Mucosa of stomach (tissue), 1 donor: ENCODE data around the gene CPNE1.
"Not testable (repeated sequence)": the region's sequence is repeated elsewhere in the genome, so short reads cannot be mapped to it uniquely, and the experiment has no call there.

Source experiments
- H3K27me3 ChIP-seq: one replicate; pipeline ENCODE4 v1.7.0; 2013; ENCODE audit warnings: mild to moderate bottlenecking, low read length; ENCODE audit not compliant: control insufficient read depth, insufficient read depth
- H3K36me3 ChIP-seq: one replicate; pipeline ENCODE4 v1.7.0; 2013; ENCODE audit warnings: low read length; ENCODE audit not compliant: control insufficient read depth, insufficient read depth
- H3K4me1 ChIP-seq: one replicate; pipeline ENCODE4 v1.7.0; 2013; ENCODE audit warnings: mild to moderate bottlenecking, low read length; ENCODE audit not compliant: control insufficient read depth, insufficient read depth
- H3K4me3 ChIP-seq: one replicate; pipeline ENCODE4 v1.7.0; 2013; ENCODE audit warnings: low read length
- H3K9ac ChIP-seq: one replicate; pipeline ENCODE4 v1.7.0; 2013; ENCODE audit warnings: mild to moderate bottlenecking, low read length, moderate library complexity
- H3K9me3 ChIP-seq: one replicate; pipeline ENCODE4 v1.7.0; 2013; ENCODE audit warnings: mild to moderate bottlenecking, low read length, moderate library complexity; ENCODE audit not compliant: control insufficient read depth
- donor health status: Pancreatic carcinoma.

CPNE1 gene

GRCh38 chr20:35664466-35665206 lies at the start of gene CPNE1, which contains the start of gene RBM12:
CPNE1 (minus strand) TSS chr20:35664900; CDS start chr20:35632923, 31,977 bp downstream.
RBM12 (minus strand) TSS chr20:35664900; CDS start chr20:35655322, 9,578 bp downstream.
- Histone ChIP-seq H3K27me3 (no peaks in the 10 kb centered on the region), H3K9me3 (no peaks in the 10 kb centered on the region), H3K36me3 (no peaks in the 10 kb centered on the region), H3K9ac (peak within 1 kb of the TSS; percentile 98), H3K4me3 (peak within 1 kb of the TSS; percentile 99), H3K4me1 (peaks cover 11% of the 10 kb centered on the region)

GRCh38 chr20:35714127-35714526 lies 49.4 kb upstream of the CPNE1 start:
- Histone ChIP-seq H3K27me3 (no peaks in the 10 kb centered on the region), H3K9me3 (no peaks in the 10 kb centered on the region), H3K9ac (no peak overlapping the region), H3K36me3 (peaks cover 4% of the 10 kb centered on the region), H3K4me3 (no peak overlapping the region), H3K4me1 (no peaks in the 10 kb centered on the region)

DNA sequence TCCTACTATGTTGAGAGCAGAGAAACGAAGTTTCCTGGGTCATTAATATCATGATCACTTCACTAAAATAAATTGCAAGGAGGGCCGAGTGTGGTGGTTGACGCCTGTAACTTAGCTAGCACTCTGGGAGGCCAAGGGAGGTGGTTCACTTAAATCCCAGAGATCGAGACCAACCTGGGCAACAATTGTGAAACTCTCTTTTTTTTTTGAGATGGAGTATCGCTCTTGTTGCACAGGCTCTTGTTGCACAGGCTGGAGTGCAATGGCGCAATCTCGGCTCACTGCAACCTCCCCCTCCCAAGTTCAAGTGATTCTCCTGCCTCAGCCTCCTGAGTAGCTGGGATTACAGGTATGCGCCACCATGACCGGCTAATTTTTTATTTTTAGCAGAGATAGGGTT lies 48.4 kb upstream of the CPNE1 start:
- H3K4me1 ChIP-seq, H3K36me3 ChIP-seq, H3K9ac ChIP-seq, H3K9me3 ChIP-seq, H3K4me3 ChIP-seq, H3K27me3 ChIP-seq: not testable (repeated sequence)

DNA sequence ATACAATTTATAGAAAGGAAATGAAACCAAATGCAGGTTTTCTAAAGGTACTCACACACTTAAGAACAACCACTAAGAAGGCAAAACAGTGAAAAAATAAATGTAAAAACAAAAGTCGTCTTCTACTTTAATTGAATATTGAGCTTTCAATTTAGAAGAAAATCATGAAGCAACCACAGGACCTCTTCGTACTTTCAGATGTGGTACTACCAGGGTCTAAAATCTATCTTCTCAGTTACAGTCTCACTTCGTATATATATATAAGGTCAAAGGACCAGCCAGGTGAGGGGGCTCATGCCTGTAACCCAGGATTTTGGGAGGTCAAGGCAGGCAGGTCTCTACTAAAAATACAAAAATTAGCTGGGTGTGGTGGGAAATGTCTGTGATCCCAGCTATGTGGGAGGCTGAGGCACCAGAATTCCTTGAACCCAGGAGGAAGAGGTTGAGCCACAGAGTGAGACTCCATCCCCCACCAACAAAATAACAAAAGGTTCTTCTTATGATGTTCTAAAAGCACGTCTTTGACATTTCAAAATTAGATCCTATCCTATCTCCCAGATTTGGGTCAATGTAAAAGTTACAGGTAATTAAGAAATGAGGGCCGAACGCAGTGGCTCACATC lies 47.0 kb upstream of the CPNE1 start:
- no peaks in the 10 kb centered on the region for H3K9me3 ChIP-seq
- H3K36me3 ChIP-seq, result peaks cover 4% of the 10 kb centered on the region
- no peak overlapping the region for H3K9ac ChIP-seq
- no peaks in the 10 kb centered on the region for H3K4me1 ChIP-seq
- no peaks in the 10 kb centered on the region for H3K27me3 ChIP-seq
- H3K4me3 ChIP-seq, result no peak overlapping the region

GRCh38 chr20:35710884-35711587 lies 46.3 kb upstream of the CPNE1 start:
- Histone ChIP-seq H3K4me3 (no peak overlapping the region), H3K27me3 (no peaks in the 10 kb centered on the region), H3K9me3 (no peaks in the 10 kb centered on the region), H3K36me3 (peaks cover 4% of the 10 kb centered on the region), H3K9ac (no peak overlapping the region), H3K4me1 (no peaks in the 10 kb centered on the region)

DNA sequence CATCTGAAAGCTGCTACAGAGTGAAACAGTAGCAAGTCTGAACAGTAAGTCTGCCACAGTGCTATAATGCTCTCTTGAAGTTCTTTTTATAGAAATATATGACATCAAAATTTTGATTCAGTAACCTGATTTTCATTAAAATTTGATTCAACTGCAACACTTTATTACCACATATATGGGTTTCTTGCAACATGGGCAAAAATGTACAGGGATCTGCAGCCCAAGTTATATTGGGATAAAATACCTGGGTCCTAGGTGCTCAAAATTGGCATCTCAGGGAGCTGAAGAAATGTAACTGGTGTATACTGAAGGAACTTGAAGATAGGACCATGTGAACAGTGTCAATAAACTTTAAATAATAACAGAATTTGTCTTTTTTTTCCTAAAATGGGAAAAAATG lies 45.3 kb upstream of the CPNE1 start:
- H3K9ac ChIP-seq, result no peak overlapping the region
- H3K36me3 ChIP-seq, result peaks cover 4% of the 10 kb centered on the region
- no peak overlapping the region for H3K4me3 ChIP-seq
- H3K27me3 ChIP-seq, result no peaks in the 10 kb centered on the region
- no peaks in the 10 kb centered on the region for H3K4me1 ChIP-seq
- no peaks in the 10 kb centered on the region for H3K9me3 ChIP-seq

- Histone ChIP-seq H3K9me3 (no peaks in the 10 kb centered on the region), H3K4me3 (no peak overlapping the region), H3K36me3 (peaks cover 7% of the 10 kb centered on the region), H3K4me1 (no peaks in the 10 kb centered on the region), H3K27me3 (no peaks in the 10 kb centered on the region), H3K9ac (no peak overlapping the region)
Measured at GRCh38 chr20:35709259-35709658, 44.6 kb upstream of the CPNE1 start.

GRCh38 chr20:35708502-35708901 lies 43.8 kb upstream of the CPNE1 start:
- Histone ChIP-seq H3K9me3 (no peaks in the 10 kb centered on the region), H3K27me3 (no peaks in the 10 kb centered on the region), H3K36me3 (peaks cover 7% of the 10 kb centered on the region), H3K4me3 (no peak overlapping the region), H3K4me1 (no peaks in the 10 kb centered on the region), H3K9ac (no peak overlapping the region)

DNA sequence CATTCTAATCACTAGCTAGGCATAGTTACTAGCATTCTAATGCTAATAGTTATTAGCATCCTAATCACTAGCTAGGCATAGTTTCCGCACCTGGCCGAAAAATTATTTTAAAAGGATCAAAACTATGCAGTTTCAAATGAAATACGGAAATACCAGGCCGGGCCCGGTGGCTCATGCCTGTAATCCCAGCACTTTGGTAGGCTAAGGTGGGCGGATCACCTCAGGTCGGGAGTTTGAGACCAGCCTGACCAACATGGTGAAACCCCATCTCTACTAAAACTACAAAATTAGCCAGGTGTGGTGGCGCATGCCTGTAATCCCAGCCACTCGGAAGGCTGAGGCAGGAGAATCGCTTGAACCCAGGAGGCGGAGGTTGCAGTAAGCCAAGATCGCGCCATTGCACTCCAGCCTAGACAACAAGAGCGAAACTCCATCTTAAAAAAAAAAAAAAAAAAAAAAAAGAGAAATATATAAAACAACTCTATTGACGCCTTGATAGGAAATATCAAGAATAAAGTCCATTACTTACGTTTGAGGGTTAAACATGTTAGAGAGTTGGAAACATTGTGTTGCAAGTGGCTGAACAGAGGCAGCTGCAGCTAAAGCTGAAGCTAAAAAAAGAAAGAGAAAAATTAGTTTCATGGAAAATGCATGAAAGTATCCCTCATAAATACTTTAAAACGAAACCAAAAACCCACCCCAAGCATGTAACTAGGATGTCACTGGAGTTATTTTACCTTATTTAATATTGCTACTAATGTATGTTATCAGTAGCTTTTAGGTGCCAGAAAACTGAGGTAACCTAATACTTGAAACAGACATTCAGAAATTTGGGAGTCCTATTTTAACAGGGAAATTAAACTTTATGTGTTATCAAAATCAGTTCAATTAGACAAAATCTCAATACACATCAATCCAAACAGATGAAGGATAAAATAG lies 42.2 kb upstream of the CPNE1 start:
- H3K36me3 ChIP-seq, H3K4me1 ChIP-seq, H3K9ac ChIP-seq, H3K27me3 ChIP-seq, H3K4me3 ChIP-seq, H3K9me3 ChIP-seq: not testable (repeated sequence)

GRCh38 chr20:35705894-35706293 lies 41.2 kb upstream of the CPNE1 start:
- not testable (repeated sequence) for H3K4me1 ChIP-seq, H3K36me3 ChIP-seq, H3K9ac ChIP-seq, H3K9me3 ChIP-seq, H3K27me3 ChIP-seq, H3K4me3 ChIP-seq

GRCh38 chr20:35704514-35705261 lies 40.0 kb upstream of the CPNE1 start:
- Histone ChIP-seq H3K27me3 (no peaks in the 10 kb centered on the region), H3K9me3 (no peaks in the 10 kb centered on the region), H3K4me3 (no peak overlapping the region), H3K36me3 (peaks cover 4% of the 10 kb centered on the region), H3K4me1 (no peaks in the 10 kb centered on the region), H3K9ac (no peak overlapping the region)
